H1 (cell line): ENCODE results near the gene CCDC83. TPM values are rescaled to one million over a fixed set of nuclear protein-coding genes. Genes with fewer than 3 reads are reported as not detected.

Source experiments
- CTCF ChIA-PET: fragments of 300-600 bp; sonication (Branson Sonifier 250); formaldehyde crosslinking; loops from one replicate; lab custom pipeline; 2021; ENCODE audit not compliant: partially characterized antibody; lab: Charles Lee
- POLR2A ChIA-PET: fragments of 300-600 bp; sonication (Branson Sonifier 250); formaldehyde crosslinking; loops from one replicate; lab custom pipeline; 2021; ENCODE audit warnings: inconsistent platforms; ENCODE audit not compliant: partially characterized antibody; lab: Charles Lee
- DNase-seq, 2 experiments: peaks; one replicate each; pipeline versions ENCODE4 v3.0.0 to v3.0.0-alpha.2; 2010 to 2022; ENCODE audit warnings: low spot score in 2 of 2, low read depth in 1 of 2, mixed read lengths in 1 of 2
- FAIRE-seq: peaks from 2 replicates; lab custom pipeline; 2011; peaks lifted over from hg19 to GRCh38; lab: Jason Lieb, UNC
- H2AFZ ChIP-seq: 2 replicates; pipeline ENCODE4 v1.8.1; 2012; ENCODE audit warnings: low read length, inconsistent platforms
- H2AK5ac ChIP-seq: 2 replicates; pipeline ENCODE4 v1.6.1; 2013; ENCODE audit warnings: low read depth, low read length
- H2BK120ac ChIP-seq: replicated peaks from 2 replicates; pipeline ENCODE3; 2013; ENCODE audit warnings: low read depth, low read length, inconsistent platforms
- H2BK12ac ChIP-seq: 2 replicates; pipeline ENCODE4 v1.6.1; 2013; ENCODE audit warnings: low read depth, low read length
- H2BK15ac ChIP-seq: 2 replicates; pipeline ENCODE4 v1.6.1; 2013; ENCODE audit warnings: low read length
- H2BK20ac ChIP-seq: 2 replicates; pipeline ENCODE4 v1.6.1; 2013; ENCODE audit warnings: low read length
- H2BK5ac ChIP-seq: 2 replicates; pipeline ENCODE4 v1.6.1; 2013; ENCODE audit warnings: low read depth, low read length
- H3K14ac ChIP-seq: 2 replicates; pipeline ENCODE4 v1.6.1; 2013; ENCODE audit warnings: inconsistent platforms; ENCODE audit not compliant: insufficient read length
- H3K18ac ChIP-seq: 2 replicates; pipeline ENCODE4 v1.6.1; 2013; ENCODE audit warnings: low read length; ENCODE audit errors: extremely low read depth
- H3K23ac ChIP-seq: 2 replicates; pipeline ENCODE4 v1.6.1; 2013; ENCODE audit warnings: inconsistent platforms; ENCODE audit not compliant: insufficient read length
- H3K23me2 ChIP-seq: 2 replicates; pipeline ENCODE4 v1.6.1; 2013; ENCODE audit warnings: low read depth, low read length
- H3K27ac ChIP-seq: 2 replicates; pipeline ENCODE4 v1.6.1; 2011; ENCODE audit warnings: low read depth, low read length, inconsistent platforms
- H3K27me3 ChIP-seq, 4 experiments: replicated peaks in 1 of 4; 1 replicate in 1 of 4; 2 replicates in 3 of 4; pipeline versions ENCODE4 v1.6.1 to v1.8.1; 2011 to 2013; ENCODE audit warnings: low read length in 3 of 4, mild to moderate bottlenecking in 3 of 4, inconsistent platforms in 2 of 4, mixed read lengths in 2 of 4, moderate library complexity in 1 of 4; ENCODE audit not compliant: control insufficient read depth in 3 of 4, insufficient read depth in 3 of 4; ENCODE audit errors: extremely low read depth in 1 of 4
- H3K36me3 ChIP-seq, 4 experiments: 2 replicates each; pipeline versions ENCODE4 v1.6.1 to v1.8.1; 2011 to 2013; ENCODE audit warnings: mild to moderate bottlenecking in 4 of 4, low read length in 3 of 4, moderate library complexity in 2 of 4, control low read depth in 1 of 4, inconsistent platforms in 1 of 4; ENCODE audit not compliant: insufficient read depth in 4 of 4, control insufficient read depth in 2 of 4
- H3K4ac ChIP-seq: replicated peaks from 2 replicates; pipeline ENCODE3; 2013; ENCODE audit warnings: low read length, low read depth, mixed read lengths, inconsistent platforms; ENCODE audit not compliant: insufficient read length
- H3K4me1 ChIP-seq, 4 experiments: replicated peaks in 1 of 4; 1 replicate in 1 of 4; 2 replicates in 3 of 4; pipeline versions ENCODE4 v1.6.1 to v1.8.1; 2011 to 2013; ENCODE audit warnings: low read length in 3 of 4, inconsistent platforms in 2 of 4, mixed read lengths in 1 of 4; ENCODE audit not compliant: insufficient read depth in 4 of 4, control insufficient read depth in 3 of 4
- H3K4me2 ChIP-seq, 2 experiments: 2 replicates each; pipeline versions ENCODE4 v1.6.1 to v1.8.1; 2011 to 2013; ENCODE audit warnings: low read depth in 2 of 2, low read length in 2 of 2, control low read depth in 1 of 2, inconsistent platforms in 1 of 2, mild to moderate bottlenecking in 1 of 2; ENCODE audit not compliant: insufficient read depth in 1 of 2
- H3K4me3 ChIP-seq, 4 experiments: fragments of 200-600, 300-600 bp in 1 of 4; sonication (generic), shearing (Covaris generic), sonication (Bioruptor Twin) in 1 of 4; 2 replicates each; pipeline versions ENCODE4 v1.5.1 to v1.8.1; 2011 to 2016; ENCODE audit warnings: low read length in 4 of 4, low read depth in 3 of 4, control low read depth in 2 of 4, inconsistent platforms in 2 of 4, mild to moderate bottlenecking in 2 of 4, mixed read lengths in 1 of 4, moderate library complexity in 1 of 4; ENCODE audit not compliant: insufficient read depth in 2 of 4; ENCODE audit errors: extremely low read depth in 1 of 4
- H3K56ac ChIP-seq: replicated peaks from 2 replicates; pipeline ENCODE3; 2013; ENCODE audit warnings: low read depth, mild to moderate bottlenecking, mixed read lengths, low read length, inconsistent platforms; ENCODE audit not compliant: insufficient read length
- H3K79me1 ChIP-seq: 2 replicates; pipeline ENCODE4 v1.6.1; 2013; ENCODE audit warnings: low read depth, low read length, control low read depth
- H3K79me2 ChIP-seq, 2 experiments: 2 replicates each; pipeline versions ENCODE4 v1.6.1 to v1.8.1; 2012 to 2013; ENCODE audit warnings: low read length in 2 of 2, mild to moderate bottlenecking in 2 of 2, inconsistent platforms in 1 of 2; ENCODE audit not compliant: insufficient read depth in 2 of 2, control insufficient read depth in 1 of 2
- H3K9ac ChIP-seq, 4 experiments: replicated peaks in 1 of 4; 1 replicate in 1 of 4; 2 replicates in 3 of 4; pipeline versions ENCODE4 v1.6.1 to v1.8.1; 2011 to 2013; ENCODE audit warnings: low read depth in 3 of 4, low read length in 3 of 4, control low read depth in 2 of 4, mild to moderate bottlenecking in 2 of 4, moderate library complexity in 2 of 4, inconsistent platforms in 1 of 4; ENCODE audit errors: extremely low read depth in 1 of 4
- H3K9me3 ChIP-seq, 2 experiments: 2 replicates each; pipeline versions ENCODE4 v1.6.1 to v1.8.1; 2012 to 2013; ENCODE audit warnings: mild to moderate bottlenecking in 2 of 2, moderate library complexity in 2 of 2, control low read depth in 1 of 2, inconsistent platforms in 1 of 2, low read depth in 1 of 2, low read length in 1 of 2, mixed read lengths in 1 of 2; ENCODE audit not compliant: insufficient read depth in 2 of 2
- H4K20me1 ChIP-seq, 2 experiments: replicated peaks in 1 of 2; 2 replicates each; pipeline versions ENCODE3 to v1.8.1; 2011 to 2013; ENCODE audit warnings: inconsistent platforms in 2 of 2, low read length in 2 of 2, mild to moderate bottlenecking in 1 of 2; ENCODE audit not compliant: insufficient read depth in 2 of 2, control insufficient read depth in 1 of 2
- H4K5ac ChIP-seq: 2 replicates; pipeline ENCODE4 v1.6.1; 2013; ENCODE audit warnings: low read length, low read depth, mixed read lengths, inconsistent platforms; ENCODE audit not compliant: insufficient read length
- H4K8ac ChIP-seq: 2 replicates; pipeline ENCODE4 v1.8.0; 2013; ENCODE audit warnings: mild to moderate bottlenecking, moderate library complexity, low read length, inconsistent platforms; ENCODE audit not compliant: insufficient read depth; ENCODE audit errors: extremely low read depth
- H4K91ac ChIP-seq: replicated peaks from 2 replicates; pipeline ENCODE3; 2013; ENCODE audit warnings: low read length, mixed read lengths, inconsistent platforms; ENCODE audit not compliant: insufficient read length
- BACH1 ChIP-seq: IDR thresholded peaks from 2 replicates; pipeline ENCODE4 v1.6.1; 2012; ENCODE audit warnings: low read length, improper control_type of control experiment
- CTCF ChIP-seq, 3 experiments: IDR thresholded peaks; 1 replicate in 2 of 3; 2 replicates in 1 of 3; pipeline versions ENCODE4 v1.5.1 to v1.6.1; 2011; ENCODE audit warnings: low read length in 3 of 3, mild to moderate bottlenecking in 3 of 3, inconsistent platforms in 2 of 3, low read depth in 1 of 3, moderate library complexity in 1 of 3; ENCODE audit not compliant: insufficient read depth in 1 of 3; ENCODE audit errors: control extremely low read depth in 1 of 3
- JUN ChIP-seq: IDR thresholded peaks from 2 replicates; pipeline ENCODE4 v1.6.1; 2011; ENCODE audit warnings: low read depth, mild to moderate bottlenecking, improper control_type of control experiment, low read length
- POLR2AphosphoS5 ChIP-seq: IDR thresholded peaks from 2 replicates; pipeline ENCODE4 v1.6.1; 2011; ENCODE audit warnings: low read depth, low read length
- POU5F1 ChIP-seq: IDR thresholded peaks from 2 replicates; pipeline ENCODE4 v1.6.1; 2011; ENCODE audit warnings: low read depth, mild to moderate bottlenecking, low read length, moderate library complexity
- RAD21 ChIP-seq, 2 experiments: IDR thresholded peaks in 1 of 2; conservative IDR thresholded peaks in 1 of 2; 2 replicates each; pipeline ENCODE4 v1.6.1; 2011; ENCODE audit warnings: low read depth in 2 of 2, low read length in 2 of 2, improper control_type of control experiment in 1 of 2, inconsistent platforms in 1 of 2, mild to moderate bottlenecking in 1 of 2, moderate library complexity in 1 of 2
- SAP30 ChIP-seq: fragments of 300-600 bp; sonication (generic); IDR thresholded peaks from 2 replicates; pipeline ENCODE4 v1.7.1; 2012; ENCODE audit warnings: low read length, moderate library complexity, mild to moderate bottlenecking, inconsistent platforms; ENCODE audit not compliant: insufficient read depth, insufficient replicate concordance
- ZNF274 ChIP-seq: IDR thresholded peaks from 2 replicates; pipeline ENCODE4 v1.7.0; 2012; ENCODE audit warnings: low read length, borderline replicate concordance; ENCODE audit errors: extremely low read depth
- WGBS, 2 experiments: shearing (Covaris generic) in 1 of 2; methylation state at CpG; one replicate each; pipeline versions ENCODE4 v1.1.6 to v1.1.7; 2013 to 2015; ENCODE audit warnings: low lambda C conversion rate in 2 of 2, mixed read lengths in 2 of 2, inconsistent platforms in 1 of 2, low coverage in 1 of 2, missing lambda C conversion rate in 1 of 2; ENCODE audit not compliant: insufficient replicate concordance in 2 of 2, insufficient coverage in 1 of 2, insufficient read length in 1 of 2; ENCODE audit errors: extremely low coverage in 1 of 2, missing lambda C conversion rate in 1 of 2; 5-methylcytosine and 5-hydroxymethylcytosine counted together
- polyA plus RNA-seq, 7 experiments: library from polyadenylated mRNA; depleted of rRNA in 3 of 7; stranded (reverse) in 5 of 7; unstranded in 2 of 7; fragments of >200 nt in 5 of 7; fragments of 200-250 nt in 2 of 7; gene quantifications; 1 replicate in 5 of 7; 2 replicates in 1 of 7; 4 replicates in 1 of 7; pipeline versions ENCODE4 v1.2.1 to v1.2.3, GENCODE V29; 2011 to 2013; ENCODE audit warnings: missing spikeins in 2 of 7, mixed read lengths in 2 of 7
- total RNA-seq: library from RNA; stranded (reverse); fragmentation: NEBNext Ultra II Directional; extraction: Animal tissue kit (Norgen Biotek cat#: 25700); gene quantifications from 2 replicates; pipeline ENCODE4 v1.2.1, GENCODE V29; 2021
- TF ChIP-seq, protein P1 (sequence below): IDR thresholded peaks from 2 replicates; pipeline ENCODE4 v1.6.1; 2012; ENCODE audit warnings: inconsistent platforms
- TF ChIP-seq, protein P2 (sequence below): IDR thresholded peaks from 2 replicates; pipeline ENCODE4 v1.6.1; 2012; ENCODE audit warnings: inconsistent platforms

The CCDC83 gene
- total and polyA plus RNA-seq, 2 of the 8 experiments (the other 6 are each of a cell fraction or from before 2014, with no cell fraction given): not detected

GRCh38 chr11:85912414-85912813, 57.2 kb downstream of the CCDC83 start:
- Histone ChIP-seq H3K14ac (no peak overlapping the region), H4K5ac (no peak overlapping the region), H4K20me1 (no peaks in the 10 kb centered on the region), H3K36me3 (no peaks in the 10 kb centered on the region), H4K91ac (no peak overlapping the region), H2BK12ac (no peak overlapping the region), H3K9ac (no peak overlapping the region), H2BK15ac (no peak overlapping the region), H3K56ac (no peak overlapping the region), H2AK5ac (no peak overlapping the region), H3K4me3 (no peak overlapping the region), H3K27me3 (no peaks in the 10 kb centered on the region), H3K27ac (no peak overlapping the region), H3K9me3 (peaks cover 2 to 4% of the 10 kb centered on the region in 2 experiments; a peak in 2 of 4 replicates), H3K79me1 (no peaks in the 10 kb centered on the region), H3K23me2 (no peaks in the 10 kb centered on the region), H2BK5ac (no peak overlapping the region), H2BK120ac (no peak overlapping the region), H3K4ac (no peak overlapping the region), H2AFZ (no peak overlapping the region), H3K79me2 (no peaks in the 10 kb centered on the region), H3K18ac (no peak overlapping the region), H3K4me1 (no peaks in the 10 kb centered on the region), H3K4me2 (no peak overlapping the region), H4K8ac (no peak overlapping the region), H2BK20ac (no peak overlapping the region), H3K23ac (no peak overlapping the region)
- FAIRE-seq: no peak
- WGBS, 2 experiments: 83% methylated on average over 2 of the region's 2 CpGs; no CpG with 5 or more reads in 1 of the 2 experiments
- CTCF ChIA-PET: interaction anchor here (0.7 to 1.0 kb wide), 3 partner anchors 15 to 87 kb away, joined by 3 read pairs; no protein-coding TSS in a partner anchor
- DNase-seq: no peak
- POLR2A ChIA-PET: no interaction called here
- no peak for TF ChIP-seq SAP30
- TF ChIP-seq BACH1: no peak
- no peak for TF ChIP-seq JUN
- TF ChIP-seq RAD21 (IDR thresholded peaks at IDR 0.05 in 1 of 2, conservative IDR thresholded peaks at IDR 0.05 in 1 of 2; ENCODE audit: low read depth in 2 of 2, low read length in 2 of 2): 0 out of 4 replicates have a peak, but pooled peaks of 1 of the 2 experiments have one; percentile 12
- TF ChIP-seq, protein P1, sequence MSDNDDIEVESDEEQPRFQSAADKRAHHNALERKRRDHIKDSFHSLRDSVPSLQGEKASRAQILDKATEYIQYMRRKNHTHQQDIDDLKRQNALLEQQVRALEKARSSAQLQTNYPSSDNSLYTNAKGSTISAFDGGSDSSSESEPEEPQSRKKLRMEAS: no peak
- TF ChIP-seq CTCF (IDR thresholded peaks at IDR 0.05; ENCODE audit: control extremely low read depth in 1 of 3, insufficient read depth in 1 of 3, low read depth in 1 of 3, low read length in 3 of 3): 0 out of 4 replicates have a peak, but pooled peaks of 1 of the 3 experiments have one; percentile 13
- TF ChIP-seq, protein P2, sequence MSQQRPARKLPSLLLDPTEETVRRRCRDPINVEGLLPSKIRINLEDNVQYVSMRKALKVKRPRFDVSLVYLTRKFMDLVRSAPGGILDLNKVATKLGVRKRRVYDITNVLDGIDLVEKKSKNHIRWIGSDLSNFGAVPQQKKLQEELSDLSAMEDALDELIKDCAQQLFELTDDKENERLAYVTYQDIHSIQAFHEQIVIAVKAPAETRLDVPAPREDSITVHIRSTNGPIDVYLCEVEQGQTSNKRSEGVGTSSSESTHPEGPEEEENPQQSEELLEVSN: no peak
- TF ChIP-seq POLR2AphosphoS5: no peak
- TF ChIP-seq POU5F1: no peak
- no peak for TF ChIP-seq ZNF274
